COLO829 (cell line): ENCODE results near the gene RAB30.
A peak's percentile ranks its signal among the peaks of the same experiment; 100 is the strongest.

Experiments used
- DNase-seq: peaks from one replicate; pipeline ENCODE4 v3.0.0; 2012; ENCODE audit warnings: low spot score

RAB30 gene

DNA sequence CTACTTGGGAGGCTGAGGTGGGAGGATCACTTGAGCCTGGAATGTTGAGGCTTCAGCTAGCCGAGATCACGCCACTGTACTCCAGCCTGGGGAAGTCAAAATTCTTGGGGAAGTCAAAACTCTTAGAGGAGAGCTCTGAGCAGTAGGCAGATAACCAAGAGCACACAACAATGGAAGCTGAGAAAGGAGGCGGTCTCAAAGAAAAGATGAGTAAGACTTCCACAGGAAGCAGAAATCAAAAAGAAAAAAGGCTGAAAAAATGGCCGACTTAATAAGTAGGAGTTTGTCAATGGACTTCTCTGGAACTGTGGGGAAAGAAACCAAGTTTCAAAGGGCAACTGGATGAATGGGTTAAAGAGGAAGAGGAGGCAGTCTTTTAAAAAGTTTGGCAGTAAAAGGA, 32.1 kb downstream of the RAB30 start:
- DNase-seq: no peak

DNA sequence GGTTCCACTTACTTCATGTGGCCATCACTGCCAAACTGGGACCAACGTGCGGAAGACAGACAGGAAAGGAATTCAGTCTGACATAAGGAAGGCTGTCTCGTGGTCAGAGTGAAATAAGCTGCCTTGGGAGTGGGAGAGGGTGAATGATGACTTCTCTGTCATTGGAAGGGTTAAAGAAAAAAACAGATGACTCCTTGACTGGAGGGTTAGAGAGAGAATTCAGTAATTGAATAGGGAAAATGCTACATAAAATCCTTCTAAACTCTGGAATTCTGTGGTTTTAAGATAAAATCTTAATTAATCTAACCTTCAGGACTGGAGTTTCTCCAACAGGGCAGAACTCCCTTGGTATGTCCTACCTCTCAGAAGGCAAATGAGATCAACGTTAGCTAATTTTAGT, 33.8 kb downstream of the RAB30 start:
- DNase-seq: no peak

DNA sequence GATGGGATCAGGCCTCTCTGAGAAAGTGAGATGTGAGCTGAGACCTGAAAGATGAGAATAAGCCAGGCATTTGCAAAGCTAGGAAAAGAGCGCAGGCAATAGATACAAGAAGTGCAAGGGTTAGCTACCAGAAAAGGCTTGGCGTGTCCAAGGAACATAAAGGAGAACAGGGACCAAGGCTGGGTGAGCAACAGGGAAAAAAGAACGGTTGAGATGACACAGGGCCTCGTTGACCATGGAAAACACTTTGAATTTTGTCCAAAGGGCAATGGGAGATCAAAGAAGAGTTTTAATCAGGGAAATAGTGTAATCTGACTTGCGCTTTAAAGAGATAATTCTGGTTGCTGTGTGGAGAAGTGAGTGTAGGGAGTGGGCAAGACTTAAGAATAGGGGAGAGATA, 35.0 kb downstream of the RAB30 start:
- no peak for DNase-seq

DNA sequence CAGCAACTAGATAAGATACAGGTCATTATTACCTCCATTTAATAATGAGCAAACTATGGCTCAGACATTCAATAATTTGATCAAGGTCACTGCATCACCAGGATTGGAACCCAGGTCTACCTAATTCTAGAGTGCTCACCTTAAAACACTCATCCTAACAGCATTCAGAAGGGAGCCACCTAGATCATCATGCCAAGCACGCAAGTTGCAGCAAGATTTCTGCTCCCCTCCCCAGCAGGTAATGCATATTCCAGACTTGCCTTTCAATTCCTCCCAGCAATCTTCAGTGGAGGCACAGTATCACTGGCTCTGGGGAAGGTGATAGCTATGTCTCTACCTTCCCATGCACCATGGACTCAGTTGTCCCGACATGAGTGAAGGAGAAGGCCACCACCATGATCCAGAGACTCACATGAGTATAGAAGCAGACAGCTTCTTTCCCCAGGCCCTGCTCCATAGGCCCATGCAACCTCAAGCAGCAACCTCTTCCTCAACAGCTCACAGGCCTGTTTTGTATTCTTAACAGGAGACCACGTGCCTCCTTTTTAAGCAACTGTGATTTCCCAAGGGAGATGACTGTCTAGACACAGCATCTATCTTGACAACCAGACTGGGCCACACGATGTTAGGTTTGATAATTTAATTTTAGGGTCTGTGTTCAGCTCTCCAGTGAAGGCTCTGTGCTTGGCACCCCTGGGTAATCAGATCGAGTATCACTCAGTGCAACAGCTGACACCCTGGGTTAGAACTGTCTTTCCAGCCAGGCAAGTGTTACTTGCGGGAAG, 36.4 kb downstream of the RAB30 start:
- no peak for DNase-seq

DNA sequence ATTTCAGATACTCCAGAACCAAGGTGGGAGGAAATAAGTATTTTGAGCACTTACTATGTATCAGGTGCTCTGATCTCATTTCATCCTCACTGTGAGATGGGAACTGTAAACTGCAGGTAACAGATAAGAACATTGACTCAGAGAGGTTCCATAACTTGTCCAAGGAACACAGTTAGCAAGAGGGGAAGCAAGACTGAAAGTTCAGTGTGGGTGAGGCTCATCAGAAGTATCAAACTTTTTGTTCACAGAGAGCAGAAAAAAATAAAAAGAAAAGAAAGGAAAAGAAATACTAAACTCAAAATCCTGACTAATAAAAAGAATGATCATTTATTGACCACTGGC, 37.1 kb downstream of the RAB30 start:
- DNase-seq: no peak

DNA sequence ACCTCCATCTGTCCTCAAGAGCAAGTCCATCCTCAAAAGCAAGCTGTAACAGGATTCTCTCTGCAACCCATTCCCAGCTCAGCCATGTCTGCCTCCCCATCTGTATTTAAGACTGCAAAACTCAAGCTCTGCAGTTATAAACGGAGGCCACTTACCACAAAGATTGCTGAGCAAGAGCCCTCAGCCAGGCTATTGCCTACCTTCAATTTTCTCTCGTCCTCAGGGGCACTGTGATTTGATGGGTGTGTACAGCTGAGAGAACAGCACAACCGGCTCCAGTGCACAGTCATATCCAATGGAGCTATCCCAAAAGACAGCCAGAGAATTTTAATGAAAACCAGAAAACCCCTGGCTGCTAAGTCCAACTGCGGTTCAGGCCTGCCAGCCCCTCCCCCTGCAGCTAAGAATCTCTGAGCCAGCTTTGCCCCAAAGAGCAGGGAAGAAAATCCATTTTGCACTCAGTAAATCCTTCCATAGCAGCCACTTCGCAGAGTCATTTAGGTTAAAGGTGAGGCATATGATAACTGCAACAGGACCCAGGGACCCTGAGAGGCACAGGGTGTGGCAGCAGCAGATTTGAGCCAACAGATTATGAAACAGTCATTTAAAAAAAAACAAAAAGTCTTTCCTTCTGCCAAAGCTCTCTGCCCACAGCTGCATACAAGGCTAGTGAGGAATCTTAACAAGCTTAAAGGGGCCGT, 37.6 kb downstream of the RAB30 start:
- DNase-seq: no peak

DNA sequence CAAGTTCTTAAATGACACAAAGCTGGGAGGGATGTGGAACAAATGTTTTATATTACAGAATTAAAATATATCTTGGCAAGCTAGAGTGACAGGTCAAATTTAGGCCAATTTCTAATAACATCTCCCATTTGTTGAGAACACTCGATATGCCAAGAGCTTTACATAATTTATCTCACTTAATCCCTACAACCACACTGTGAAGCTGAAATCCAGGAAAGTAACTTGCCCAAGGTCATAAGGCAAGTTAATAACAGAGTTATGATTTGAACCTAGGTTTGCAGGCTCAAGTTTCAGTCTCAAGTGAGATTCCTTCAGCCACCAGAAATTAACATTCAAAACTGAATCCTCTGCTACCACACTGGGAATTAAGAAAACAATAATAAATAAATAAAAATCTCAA, 38.3 kb downstream of the RAB30 start:
- DNase-seq: no peak

DNA sequence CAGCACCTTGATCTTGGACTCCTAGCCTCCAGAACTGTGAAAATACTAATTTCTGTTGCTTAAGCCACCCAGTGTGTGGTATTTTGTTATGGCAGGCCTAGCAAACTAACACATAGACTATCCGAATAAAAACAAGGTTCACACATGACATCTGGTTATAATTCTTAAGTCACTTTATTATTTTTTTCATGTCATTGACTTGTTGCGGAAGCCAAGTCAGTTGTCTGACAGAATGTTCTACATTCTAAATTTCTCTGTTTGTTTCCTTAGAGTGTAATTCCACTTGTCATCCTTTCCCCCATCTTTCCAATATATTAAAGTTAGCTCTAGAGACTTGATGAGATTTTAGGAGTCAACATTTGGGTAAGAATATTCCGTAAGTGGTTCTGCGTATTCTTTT, 40.6 kb downstream of the RAB30 start:
- DNase-seq: no peak

DNA sequence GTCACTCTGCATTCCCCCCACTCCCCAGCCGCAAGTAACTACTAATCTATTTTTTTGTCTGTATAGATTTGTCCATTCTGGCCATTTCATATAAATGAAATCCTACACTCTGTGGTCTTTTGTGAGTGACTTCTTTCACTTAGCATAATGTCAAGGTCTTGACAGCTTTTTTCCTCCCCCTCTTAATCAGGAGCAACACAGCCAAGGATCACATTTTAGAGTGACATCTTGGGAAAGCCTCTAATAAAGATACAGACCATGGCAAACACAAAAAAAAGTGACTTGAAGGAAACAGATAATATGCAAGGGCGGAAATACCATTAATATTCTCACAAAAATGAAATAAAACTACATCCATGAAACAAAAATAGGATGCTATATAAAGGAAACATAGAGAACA, 43.9 kb downstream of the RAB30 start:
- no peak for DNase-seq

DNA sequence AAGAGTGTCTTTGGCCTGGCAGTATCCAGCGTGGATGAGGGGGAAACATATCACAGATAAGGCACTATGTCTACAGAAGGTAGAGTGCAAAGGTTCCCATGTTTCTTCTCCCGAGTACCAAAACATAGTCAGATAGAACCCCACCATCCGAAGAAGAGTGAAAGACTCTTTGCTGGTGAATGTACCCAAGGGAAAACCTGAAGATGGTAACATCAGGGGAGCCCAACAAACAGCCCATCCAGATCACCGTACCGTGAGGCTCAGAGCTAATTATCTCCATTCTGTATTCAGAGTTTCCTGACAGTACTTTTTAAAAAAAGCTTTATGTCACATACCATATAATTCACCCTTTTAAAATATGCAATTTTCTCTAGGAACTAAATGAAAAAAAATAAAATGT, 44.4 kb downstream of the RAB30 start:
- DNase-seq: no peak

DNA sequence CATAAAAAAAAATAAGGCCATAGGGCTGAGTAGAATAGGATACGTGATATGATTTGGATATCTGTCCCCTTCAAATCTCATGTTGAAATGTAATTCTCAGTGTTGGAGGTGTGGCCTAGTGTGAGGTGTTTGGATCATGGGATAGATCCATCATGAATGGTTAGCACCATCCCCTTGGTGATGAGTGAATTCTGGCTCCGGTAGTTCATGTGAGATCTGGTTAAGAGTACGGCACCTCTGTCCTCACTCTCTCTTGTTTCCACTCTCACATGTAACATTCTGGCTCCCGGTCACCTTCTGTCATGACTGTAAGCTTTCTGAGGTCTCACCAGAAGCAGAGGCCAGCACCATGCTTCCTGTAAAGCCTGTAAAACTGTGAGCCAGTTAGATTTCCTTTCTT, 45.5 kb downstream of the RAB30 start:
- no peak for DNase-seq

DNA sequence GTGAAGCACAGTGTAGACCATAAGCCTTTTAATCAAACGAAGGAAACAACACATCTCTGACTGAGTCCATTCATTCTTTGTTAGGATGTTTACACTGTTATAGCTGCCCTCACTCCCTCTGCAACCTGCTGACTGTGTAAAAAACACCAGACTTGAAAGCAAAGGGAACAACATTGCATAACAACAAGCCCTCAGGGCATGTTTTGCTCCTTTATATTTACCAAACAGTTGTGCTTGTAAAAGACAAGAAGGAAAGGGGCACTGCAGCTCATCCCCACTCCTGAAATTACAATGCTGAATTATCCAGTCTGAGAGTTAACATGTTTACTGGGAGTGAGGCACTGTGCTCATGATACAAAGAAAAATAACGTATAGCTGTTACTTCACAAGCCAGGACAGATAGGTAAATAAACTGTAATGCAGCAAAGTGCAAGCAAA, 46.4 kb downstream of the RAB30 start:
- DNase-seq: peak; percentile 57

DNA sequence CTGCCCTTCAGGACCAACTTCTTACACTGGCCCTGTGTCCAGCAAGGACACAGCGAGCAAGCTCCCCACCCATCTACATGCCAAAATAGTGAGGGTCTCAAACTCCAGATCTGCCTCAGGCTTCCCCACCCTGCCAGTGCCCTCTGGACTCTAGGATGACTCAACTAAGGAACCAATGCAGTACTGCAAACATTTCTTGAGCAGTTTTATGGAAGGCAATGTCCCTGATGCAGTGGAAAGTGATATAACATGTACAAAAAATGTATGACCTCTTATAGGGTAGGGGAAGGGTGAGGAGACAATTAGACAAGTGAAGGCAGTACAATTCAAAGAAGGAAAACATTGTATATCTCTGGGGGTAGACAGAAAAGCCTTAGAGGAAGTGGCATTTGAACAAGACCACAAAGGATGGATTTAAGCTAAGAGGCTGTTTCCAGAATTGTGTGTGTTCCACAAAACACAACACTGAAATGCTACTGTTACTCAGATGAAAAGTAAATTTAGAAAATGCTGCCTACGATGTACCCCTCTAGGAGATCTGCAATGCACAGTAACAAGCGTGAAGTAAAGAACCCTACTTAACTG, 47.3 kb downstream of the RAB30 start:
- DNase-seq: no peak

DNA sequence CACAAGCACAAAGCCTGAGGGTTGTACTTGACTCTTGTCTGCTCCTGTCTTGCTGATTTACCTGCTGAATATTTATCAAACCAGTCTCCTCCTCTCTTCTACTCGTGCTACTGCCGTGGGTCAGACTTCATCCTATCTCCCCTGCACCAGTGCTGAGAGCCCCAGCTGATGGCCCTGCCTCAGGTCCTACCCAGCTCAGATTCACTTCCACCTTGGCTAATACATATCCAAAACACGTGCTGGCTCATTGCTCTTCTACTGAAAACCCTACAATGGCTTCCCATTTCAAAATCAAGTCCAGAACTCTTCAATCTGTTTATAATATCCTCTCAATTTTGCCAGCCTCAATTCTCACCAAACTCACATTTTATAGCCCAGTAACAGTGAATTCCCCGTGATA, 48.3 kb downstream of the RAB30 start:
- DNase-seq: no peak

DNA sequence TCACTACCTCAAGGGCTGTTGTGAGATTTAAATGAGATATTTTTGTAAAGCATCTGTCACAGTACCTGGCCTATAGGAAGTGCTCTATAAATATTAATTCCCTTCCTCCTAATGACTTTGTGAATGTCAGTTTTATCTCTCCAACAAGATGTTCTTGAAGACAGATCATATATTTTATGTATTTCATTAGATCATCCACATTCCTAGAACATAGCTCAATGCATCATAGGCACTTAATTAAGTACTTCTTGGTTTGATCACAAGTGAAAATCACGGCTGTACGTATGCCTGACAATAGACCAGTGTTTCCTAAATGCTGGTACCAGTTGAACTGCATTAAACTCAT, 49.9 kb downstream of the RAB30 start:
- DNase-seq: no peak

DNA sequence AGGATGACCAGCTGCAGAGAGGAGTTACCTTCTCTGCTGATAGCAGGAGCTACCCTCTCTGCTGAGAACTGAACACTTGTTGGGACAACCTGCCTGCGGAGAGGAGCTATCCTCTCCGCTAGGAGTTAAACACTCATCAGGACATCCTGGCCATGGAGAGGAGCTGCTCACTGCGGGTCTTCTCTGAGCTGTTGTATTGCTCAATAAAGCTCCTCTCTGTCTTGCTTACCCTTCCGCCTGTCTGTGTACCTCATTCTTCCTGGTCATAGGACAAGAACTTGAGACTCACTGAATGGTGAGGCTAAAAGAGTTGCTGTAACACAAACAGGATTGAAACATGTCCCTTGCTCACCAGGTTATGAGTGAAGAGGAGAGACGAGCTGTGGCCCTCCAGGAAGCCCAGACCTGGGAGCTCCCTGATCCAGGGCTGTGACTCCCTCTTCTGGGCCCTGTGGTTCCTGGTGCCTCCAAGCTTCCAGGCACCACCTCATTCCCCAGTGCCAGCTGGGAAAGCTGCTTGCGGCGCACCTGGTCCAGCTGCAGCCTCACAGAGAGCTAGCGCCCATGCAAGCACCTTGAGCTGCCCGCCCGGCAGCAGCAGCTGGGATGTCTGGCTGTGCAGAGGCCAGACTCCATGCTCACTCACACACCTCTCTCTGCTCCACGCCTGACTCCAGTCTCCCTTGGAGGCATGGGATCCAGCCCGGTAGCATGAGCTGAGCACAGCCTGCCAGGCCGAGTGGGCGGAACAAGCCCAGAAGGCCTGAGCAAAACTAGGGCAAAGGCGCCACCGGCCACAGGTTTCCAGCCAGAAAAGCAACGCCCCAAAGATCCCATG, 50.5 kb downstream of the RAB30 start:
- no peak for DNase-seq

DNA sequence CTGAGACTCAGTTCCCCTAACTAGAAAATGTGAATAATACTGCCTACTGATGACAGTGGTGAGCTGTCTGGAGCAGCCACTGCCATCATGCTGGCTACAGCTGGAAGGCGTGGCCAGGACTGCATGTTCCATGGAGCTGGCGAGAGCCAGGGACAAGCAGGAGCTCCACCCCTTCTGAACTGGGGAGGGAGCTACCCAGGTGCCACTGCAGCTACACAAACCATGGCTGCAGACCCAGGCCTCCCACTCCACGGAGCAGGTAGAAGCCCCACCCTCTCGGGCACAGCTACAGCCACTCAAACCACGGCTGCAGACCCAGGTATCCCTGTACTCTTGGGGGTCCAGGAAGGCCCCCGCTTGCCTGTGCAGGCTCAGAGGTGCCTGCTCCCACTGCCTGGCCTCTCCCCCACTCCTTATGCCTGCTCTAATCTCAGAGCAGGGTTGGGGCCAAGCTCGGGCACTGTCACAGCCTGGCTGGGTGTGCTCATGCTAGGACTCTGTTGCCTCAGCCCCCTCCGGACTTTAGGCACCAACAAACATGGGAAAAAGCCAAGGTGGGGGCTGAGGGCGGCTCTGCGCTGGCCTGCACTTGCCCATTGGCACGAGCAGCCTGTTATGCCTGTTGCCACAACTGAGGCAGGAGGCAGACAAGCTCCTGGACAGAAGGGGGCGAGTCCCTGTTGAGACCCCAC, 51.7 kb downstream of the RAB30 start:
- DNase-seq: no peak

DNA sequence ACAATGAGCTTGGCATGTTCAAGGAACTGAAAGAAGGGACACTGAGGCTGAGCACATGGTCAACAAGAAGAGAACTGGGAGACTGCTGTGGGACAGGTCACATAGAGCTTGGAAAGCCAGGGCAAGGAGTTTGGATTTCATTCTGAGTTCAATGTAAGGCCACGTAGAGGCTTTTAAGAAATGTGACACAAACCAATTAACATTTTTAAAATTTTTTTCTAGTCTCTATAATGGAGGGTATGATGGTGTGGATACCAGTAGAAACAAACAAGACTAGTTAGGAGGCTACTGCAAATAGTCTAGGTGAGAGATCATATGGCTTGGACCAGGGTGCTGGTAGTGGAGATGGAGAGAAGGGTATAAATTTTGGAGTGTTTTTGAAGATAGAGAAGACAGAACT, 56.7 kb downstream of the RAB30 start:
- DNase-seq: no peak

DNA sequence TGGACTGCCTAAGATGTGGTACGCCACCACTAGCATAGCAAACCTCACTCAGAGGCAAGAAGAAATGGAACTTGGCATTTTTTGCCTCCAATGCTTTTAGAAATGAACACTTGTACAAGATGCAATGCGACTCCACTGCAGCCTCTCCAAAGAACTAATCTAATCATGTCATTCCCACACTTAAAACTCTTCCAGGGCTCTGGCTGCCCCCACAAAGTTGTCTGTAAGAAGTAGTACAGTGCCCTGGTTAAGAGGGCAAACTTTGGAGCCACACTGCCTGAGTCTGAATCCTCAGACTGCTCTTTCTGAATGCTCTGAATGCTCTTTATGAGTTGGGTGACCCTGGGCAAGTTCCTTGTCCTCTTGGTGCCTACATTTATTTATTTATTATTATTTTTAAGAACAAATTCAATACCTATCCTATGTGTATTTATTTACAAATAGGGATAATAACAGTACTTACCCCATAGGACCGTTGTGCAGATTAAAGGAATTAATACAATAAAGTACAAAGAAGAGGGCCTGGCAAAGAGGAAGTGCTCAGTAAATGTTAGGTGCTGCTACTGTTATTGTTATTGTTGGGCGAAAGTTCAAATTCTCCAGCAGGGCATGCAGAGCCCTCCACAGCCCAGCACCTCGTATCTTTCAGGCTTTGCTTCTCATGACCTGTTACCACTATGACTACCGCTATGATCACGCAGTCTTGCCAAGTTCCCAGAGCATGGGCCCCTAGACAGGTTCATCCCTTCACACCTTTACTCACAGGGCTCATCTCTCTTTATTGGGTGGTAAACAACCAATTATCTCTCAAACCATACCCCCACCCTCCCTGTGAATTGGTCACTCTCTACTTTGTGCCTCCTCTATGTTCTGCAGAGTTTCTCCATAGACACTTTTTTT, 59.3 kb downstream of the RAB30 start:
- DNase-seq: no peak

DNA sequence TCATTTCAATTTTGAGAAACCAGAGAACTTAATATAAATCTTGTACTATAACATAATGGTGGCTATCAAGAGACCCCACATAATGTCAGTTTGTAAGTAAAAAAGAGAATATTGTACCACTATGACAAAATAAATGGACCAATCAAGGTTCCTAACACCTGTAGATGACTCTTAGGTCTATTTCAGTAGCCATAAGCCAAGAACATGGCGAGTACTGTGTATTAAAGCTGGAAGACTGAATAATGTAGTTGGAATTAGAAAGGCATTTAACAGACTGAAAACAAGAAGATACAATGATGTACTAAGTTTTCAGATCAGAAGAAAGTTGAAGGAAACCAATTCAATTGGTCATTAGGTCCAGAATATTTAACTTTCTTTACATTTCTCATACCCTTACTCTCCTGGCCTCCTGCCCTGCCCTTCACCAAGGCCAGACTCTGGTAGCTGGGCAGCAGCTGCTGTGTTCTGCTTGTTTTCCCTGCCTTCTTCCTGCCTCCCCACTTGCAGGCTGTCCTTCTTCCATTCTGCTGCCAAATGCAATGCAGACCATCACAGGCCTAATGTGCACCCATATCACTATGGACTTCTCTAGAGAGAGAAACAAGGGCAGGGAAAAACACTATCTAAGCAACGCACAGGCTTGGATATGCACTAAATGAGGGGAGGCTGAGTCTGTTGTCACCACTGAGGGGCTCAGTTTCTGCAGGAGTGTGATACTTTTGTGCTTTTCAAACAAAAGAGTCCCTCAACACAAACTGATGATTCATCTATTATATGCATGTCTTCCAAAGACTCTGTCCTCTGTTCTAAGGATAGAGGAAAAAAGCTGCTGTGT, 60.1 kb downstream of the RAB30 start:
- peak; percentile 27 for DNase-seq
